SK-N-SH treated with all-trans-retinoic acid at 6 μM for 48 hours (cell line): Measurements from ENCODE around the gene SLC35F4.

Experiments used
- ARNTL ChIP-seq: fragments of 450-650 bp; formaldehyde crosslinking; IDR thresholded peaks from 2 replicates; pipeline ENCODE4 v1.5.0; 2020; ENCODE audit warnings: low read depth, mild to moderate bottlenecking, moderate library complexity, borderline replicate concordance
- ESRRG ChIP-seq: fragments of 250-450 bp; sonication (Bioruptor Pico); IDR thresholded peaks from 2 replicates; pipeline ENCODE4 v1.6.1; 2021; ENCODE audit warnings: mild to moderate bottlenecking
- GLIS3 ChIP-seq: fragments of 250-450 bp; sonication (Bioruptor Pico); IDR thresholded peaks from 2 replicates; pipeline ENCODE4 v1.5.0; 2020; ENCODE audit warnings: mild to moderate bottlenecking, moderate library complexity
- ISL1 ChIP-seq: fragments of 250-450 bp; sonication (Bioruptor Pico); IDR thresholded peaks from 2 replicates; pipeline ENCODE4 v2.1.2; 2022; ENCODE audit warnings: mild to moderate bottlenecking, moderate library complexity
- RARB ChIP-seq: fragments of 250-450 bp; sonication (Bioruptor Pico); IDR thresholded peaks from 2 replicates; pipeline ENCODE4 v1.8.0; 2021; ENCODE audit warnings: mild to moderate bottlenecking, moderate library complexity
- TOX ChIP-seq: fragments of 250-450 bp; sonication (Bioruptor Pico); IDR thresholded peaks from 2 replicates; pipeline ENCODE4 v1.8.0; 2021; ENCODE audit warnings: mild to moderate bottlenecking, moderate library complexity, borderline replicate concordance
- ZNF565 ChIP-seq: fragments of 450-650 bp; formaldehyde crosslinking; conservative IDR thresholded peaks from 2 replicates; pipeline ENCODE4 v1.5.0; 2020; ENCODE audit warnings: low read depth, mild to moderate bottlenecking, moderate library complexity
- TF ChIP-seq, protein P1 (sequence below): fragments of 250-450 bp; sonication (Bioruptor Pico); IDR thresholded peaks from 2 replicates; pipeline ENCODE4 v1.8.0; 2021; ENCODE audit warnings: low read depth, mild to moderate bottlenecking, moderate library complexity, borderline replicate concordance
- TF ChIP-seq, protein P2 (sequence below): fragments of 250-450 bp; sonication (Bioruptor Pico); IDR thresholded peaks from 2 replicates; pipeline ENCODE4 v1.8.0; 2020; ENCODE audit warnings: mild to moderate bottlenecking, moderate library complexity, borderline replicate concordance
- TF ChIP-seq, protein P3 (sequence below): fragments of 250-450 bp; sonication (Bioruptor Pico); IDR thresholded peaks from 2 replicates; pipeline ENCODE4 v1.5.1; 2020; ENCODE audit warnings: low read depth, mild to moderate bottlenecking, moderate library complexity
- TF ChIP-seq, protein P4 (sequence below): fragments of 250-450 bp; sonication (Bioruptor Pico); IDR thresholded peaks from 2 replicates; pipeline ENCODE4 v1.5.1; 2021; ENCODE audit warnings: mild to moderate bottlenecking, moderate library complexity

DNA sequence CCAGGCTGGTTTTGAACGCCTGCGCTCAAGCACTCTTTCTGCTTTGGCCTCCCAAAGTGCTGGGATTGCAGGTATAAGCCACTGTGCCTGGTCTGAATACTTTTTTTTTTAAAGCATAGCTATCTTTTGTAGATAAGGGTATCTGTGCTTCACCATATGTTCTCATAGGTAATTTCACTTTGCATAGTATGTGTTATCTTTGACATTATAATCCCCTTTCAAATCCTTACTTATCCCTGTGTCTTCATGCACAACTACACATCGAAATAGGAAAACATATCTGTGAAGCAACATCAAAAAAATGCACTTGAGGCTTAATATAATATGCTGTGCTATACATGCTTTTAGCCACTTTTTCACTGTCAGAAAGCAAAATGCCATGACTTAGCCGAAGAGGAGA lies 94.1 kb downstream of the SLC35F4 start:
- TF ChIP-seq ARNTL (no peak), RARB (CRISPR knock-in tag) (no peak), TOX (CRISPR knock-in tag) (no peak), GLIS3 (CRISPR knock-in tag) (no peak), ISL1 (CRISPR knock-in tag) (no peak), ESRRG (CRISPR knock-in tag) (no peak), ZNF565 (no peak)
- TF ChIP-seq, protein P1, sequence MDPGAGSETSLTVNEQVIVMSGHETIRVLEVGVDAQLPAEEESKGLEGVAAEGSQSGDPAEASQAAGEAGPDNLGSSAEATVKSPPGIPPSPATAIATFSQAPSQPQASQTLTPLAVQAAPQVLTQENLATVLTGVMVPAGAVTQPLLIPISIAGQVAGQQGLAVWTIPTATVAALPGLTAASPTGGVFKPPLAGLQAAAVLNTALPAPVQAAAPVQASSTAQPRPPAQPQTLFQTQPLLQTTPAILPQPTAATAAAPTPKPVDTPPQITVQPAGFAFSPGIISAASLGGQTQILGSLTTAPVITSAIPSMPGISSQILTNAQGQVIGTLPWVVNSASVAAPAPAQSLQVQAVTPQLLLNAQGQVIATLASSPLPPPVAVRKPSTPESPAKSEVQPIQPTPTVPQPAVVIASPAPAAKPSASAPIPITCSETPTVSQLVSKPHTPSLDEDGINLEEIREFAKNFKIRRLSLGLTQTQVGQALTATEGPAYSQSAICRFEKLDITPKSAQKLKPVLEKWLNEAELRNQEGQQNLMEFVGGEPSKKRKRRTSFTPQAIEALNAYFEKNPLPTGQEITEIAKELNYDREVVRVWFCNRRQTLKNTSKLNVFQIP (CRISPR knock-in tag), result no peak
- TF ChIP-seq, protein P2, sequence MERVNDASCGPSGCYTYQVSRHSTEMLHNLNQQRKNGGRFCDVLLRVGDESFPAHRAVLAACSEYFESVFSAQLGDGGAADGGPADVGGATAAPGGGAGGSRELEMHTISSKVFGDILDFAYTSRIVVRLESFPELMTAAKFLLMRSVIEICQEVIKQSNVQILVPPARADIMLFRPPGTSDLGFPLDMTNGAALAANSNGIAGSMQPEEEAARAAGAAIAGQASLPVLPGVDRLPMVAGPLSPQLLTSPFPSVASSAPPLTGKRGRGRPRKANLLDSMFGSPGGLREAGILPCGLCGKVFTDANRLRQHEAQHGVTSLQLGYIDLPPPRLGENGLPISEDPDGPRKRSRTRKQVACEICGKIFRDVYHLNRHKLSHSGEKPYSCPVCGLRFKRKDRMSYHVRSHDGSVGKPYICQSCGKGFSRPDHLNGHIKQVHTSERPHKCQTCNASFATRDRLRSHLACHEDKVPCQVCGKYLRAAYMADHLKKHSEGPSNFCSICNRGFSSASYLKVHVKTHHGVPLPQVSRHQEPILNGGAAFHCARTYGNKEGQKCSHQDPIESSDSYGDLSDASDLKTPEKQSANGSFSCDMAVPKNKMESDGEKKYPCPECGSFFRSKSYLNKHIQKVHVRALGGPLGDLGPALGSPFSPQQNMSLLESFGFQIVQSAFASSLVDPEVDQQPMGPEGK (CRISPR knock-in tag), result no peak
- TF ChIP-seq, protein P3, sequence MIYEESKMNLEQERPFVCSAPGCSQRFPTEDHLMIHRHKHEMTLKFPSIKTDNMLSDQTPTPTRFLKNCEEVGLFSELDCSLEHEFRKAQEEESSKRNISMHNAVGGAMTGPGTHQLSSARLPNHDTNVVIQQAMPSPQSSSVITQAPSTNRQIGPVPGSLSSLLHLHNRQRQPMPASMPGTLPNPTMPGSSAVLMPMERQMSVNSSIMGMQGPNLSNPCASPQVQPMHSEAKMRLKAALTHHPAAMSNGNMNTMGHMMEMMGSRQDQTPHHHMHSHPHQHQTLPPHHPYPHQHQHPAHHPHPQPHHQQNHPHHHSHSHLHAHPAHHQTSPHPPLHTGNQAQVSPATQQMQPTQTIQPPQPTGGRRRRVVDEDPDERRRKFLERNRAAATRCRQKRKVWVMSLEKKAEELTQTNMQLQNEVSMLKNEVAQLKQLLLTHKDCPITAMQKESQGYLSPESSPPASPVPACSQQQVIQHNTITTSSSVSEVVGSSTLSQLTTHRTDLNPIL, result no peak
- TF ChIP-seq, protein P4, sequence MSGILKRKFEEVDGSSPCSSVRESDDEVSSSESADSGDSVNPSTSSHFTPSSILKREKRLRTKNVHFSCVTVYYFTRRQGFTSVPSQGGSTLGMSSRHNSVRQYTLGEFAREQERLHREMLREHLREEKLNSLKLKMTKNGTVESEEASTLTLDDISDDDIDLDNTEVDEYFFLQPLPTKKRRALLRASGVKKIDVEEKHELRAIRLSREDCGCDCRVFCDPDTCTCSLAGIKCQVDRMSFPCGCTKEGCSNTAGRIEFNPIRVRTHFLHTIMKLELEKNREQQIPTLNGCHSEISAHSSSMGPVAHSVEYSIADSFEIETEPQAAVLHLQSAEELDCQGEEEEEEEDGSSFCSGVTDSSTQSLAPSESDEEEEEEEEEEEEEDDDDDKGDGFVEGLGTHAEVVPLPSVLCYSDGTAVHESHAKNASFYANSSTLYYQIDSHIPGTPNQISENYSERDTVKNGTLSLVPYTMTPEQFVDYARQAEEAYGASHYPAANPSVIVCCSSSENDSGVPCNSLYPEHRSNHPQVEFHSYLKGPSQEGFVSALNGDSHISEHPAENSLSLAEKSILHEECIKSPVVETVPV, result no peak
